ENCODE measurements around the gene RASA3.
"Not testable (repeated sequence)": the region's sequence is repeated elsewhere in the genome, so short reads cannot be mapped to it uniquely, and the experiment has no call there.

The RASA3 gene

DNA sequence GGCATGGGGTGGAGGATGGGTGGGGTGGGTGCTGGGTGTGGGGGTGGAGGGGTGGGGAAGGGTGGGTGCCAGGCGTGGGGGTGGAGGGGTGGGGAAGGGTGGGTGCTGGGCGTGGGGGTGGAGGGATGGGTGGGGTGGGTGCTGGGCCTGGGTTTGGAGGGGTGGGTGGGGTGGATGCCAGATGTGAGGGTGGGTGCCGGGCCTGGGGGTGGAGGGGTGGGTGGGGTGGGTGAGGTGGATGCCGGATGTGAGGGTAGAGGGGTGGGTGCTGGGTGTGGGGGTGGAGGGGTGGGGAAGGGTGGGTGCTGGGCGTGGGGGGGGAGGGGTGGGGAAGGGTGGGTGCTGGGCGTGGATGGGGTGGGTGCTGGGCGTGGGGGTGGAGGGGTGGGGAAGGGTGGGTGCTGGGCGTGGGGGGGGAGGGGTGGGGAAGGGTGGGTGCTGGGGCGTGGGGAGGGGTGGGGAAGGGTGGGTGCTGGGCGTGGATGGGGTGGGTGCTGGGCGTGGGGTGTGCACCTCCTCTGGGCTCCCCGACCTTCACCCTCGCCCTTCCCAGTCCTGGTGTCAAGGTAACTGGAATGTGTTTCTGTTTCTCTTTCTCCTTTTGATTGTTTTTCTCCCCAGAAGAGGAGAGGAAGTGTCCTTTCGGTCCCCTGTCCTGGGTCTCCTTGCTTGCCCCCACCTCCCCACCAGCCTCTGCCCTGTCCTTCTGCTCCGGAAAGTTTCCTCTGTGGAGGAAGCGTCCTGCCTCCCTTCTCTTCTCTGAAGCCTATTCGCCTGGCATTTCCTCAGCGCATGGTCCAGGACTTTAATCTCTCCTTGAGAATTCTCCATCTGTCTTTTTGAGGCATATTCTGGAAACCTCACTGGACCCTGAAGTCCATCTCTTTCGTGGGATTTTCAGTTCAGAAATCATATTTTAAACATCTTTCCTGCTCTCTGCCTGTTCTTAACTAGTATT, 23.8 kb upstream of the RASA3 start:
- no peak for DNase-seq

DNA sequence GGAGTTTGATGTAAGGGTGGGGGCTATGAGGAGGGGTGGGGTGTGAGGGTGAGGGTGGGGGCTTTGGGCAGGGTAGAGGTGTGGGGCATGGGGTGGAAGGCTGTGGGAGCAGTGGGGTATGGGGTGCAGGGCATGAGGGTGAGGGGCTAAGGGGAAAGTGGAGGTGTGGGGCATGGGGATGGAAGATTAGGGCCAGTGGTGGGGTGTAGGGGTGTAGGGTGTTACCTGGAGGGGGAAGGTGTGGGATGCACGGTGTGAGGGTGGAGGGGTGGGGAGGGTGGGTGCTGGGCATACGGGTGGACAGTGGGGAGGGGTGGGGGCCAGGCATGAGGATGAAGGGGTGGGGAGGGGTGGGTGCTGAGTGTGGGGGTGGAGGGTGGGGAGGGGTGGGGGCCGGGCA, 22.9 kb upstream of the RASA3 start:
- no peak for DNase-seq

DNA sequence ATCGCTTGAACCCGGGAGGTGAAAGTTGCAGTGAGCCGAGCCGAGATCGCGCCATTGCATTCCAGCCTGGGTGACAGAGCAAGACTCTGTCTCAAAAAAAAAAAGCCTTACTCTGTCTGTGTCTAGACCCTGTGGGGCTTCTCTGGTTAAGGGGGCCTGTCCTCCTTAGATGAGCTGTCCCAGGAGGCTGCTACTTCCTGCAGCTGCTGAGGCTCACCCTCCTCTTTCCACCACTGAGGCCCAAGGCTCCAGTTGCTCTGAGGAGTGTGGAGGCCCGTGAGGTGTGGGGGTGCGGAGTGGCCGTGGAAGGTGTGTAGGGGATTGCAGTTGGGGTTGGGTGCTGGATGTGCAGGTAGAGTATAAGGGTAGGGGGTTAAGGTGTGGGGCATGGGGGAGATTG, 22.1 kb upstream of the RASA3 start:
- DNase-seq = no peak

DNA sequence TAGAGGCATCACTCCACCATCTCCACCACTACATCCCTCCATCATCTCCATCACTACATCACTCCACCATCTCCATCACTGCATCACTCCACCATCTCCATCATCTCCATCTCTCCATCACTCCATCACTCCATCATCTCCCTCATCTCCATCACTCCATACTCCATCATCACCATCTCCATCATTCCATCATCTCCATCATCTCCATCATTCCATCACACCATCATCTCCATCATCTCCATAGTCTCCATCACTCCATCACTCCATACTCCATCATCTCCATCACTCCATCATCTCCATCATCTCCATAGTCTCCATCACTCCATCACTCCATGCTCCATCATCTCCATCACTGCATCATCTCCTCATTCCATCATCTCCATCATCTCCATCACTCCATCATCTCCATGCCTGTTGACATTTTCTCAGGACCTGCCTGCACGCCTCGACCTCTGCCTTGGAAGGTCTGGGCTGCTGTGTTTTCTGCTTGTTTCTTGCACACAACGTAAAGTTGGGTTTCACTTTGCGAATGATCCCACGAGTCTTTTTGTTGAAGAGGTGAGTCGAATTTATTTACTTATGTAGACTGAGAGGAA, 21.2 kb upstream of the RASA3 start:
- no peak for DNase-seq

DNA sequence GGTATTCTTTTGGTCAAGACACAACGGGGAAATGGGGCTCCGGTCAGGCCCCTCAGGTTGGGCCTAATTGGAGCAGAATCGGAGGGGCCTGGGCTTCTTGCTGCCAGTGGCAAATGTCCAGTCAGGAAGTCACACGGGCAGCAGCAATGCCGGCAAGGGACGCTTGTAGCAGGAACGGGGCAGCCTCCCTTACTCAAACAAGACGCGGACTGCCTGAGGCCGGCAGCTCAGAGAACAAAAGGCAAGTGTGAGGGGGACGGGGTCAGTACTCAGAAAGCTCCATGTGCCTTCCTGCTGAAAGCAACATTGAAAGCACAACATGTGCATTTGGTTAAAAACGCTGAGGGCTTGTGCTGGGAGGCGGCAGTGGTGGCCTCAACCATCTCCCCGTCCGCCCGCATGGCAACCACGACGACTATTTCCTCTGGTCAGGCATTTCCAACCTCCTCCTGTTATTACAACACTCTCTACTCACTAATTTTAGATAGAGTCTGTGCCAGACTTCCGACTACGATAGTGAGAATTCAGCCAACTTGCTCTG, 20.5 kb upstream of the RASA3 start:
- DNase-seq = no peak

DNA sequence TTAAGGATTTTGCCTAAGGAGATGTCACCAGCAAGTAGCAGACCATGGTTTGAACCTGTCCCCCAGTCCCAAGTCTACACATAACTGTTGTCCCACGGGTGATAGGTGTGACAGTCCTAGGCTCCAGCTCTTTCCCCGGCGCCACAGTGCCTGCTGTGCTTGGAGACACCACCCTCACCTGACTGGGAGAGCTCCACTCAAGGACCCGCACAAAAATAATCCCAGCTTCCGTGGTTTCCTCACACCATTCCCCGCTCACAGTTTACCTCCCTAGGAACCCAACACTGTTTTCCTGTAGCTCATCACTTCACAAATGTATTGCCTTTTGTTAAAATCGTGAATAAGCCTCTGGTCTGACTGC, 19.8 kb upstream of the RASA3 start:
- DNase-seq = no peak

DNA sequence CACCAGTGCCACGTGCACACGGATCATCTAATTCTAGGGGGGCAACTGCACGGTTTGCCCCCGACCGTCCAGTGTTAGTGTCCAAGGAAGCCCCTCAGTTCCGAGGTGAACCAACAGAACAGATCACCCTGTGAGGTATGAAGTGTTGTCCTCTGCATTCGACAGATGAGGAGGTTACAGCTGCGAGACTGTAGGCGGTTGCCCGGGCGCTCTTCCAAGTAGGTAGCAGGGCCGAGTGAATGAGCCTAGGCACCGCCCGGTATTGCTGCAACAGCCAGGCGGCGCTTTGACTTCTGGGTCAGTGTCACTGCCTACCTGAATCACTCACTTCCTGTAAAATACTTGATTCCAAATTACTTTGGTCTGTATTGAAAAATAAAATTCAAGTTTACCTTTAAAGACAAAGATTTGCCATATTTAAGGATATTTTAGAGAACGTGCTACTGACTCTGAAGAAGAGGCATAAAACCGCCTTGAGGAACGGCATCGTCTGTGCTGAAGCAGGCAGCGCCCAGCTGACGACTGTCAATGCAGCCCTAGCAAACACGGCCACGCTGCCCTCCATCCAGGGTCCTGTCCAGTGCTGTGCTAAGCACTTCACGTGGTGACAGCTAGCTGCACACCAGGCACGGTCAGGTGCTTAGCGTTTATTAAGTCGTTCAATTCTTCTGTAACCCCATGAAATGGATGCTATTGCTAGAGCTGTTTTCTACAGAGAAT, 19.3 kb upstream of the RASA3 start:
- DNase-seq = no peak

DNA sequence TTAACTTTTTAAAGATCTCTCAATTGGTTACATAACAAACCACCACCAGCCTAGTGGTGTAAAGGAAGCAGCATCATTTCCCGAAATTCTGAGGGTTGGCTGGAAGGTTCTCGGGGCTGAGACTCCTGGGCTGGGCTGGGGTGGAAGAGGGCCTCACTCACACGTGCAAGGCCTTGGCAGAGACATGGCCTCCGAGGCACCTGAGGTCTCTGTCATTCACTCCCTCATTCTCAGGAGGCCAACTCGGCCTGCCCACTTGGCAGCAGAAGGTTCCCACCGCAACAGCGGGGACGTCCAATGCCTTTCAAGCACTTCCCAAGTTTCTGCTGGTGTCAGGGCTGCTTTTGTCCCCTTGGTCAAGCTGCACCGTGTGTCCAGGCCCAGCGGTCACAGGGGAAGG, 18.6 kb upstream of the RASA3 start:
- DNase-seq = no peak

DNA sequence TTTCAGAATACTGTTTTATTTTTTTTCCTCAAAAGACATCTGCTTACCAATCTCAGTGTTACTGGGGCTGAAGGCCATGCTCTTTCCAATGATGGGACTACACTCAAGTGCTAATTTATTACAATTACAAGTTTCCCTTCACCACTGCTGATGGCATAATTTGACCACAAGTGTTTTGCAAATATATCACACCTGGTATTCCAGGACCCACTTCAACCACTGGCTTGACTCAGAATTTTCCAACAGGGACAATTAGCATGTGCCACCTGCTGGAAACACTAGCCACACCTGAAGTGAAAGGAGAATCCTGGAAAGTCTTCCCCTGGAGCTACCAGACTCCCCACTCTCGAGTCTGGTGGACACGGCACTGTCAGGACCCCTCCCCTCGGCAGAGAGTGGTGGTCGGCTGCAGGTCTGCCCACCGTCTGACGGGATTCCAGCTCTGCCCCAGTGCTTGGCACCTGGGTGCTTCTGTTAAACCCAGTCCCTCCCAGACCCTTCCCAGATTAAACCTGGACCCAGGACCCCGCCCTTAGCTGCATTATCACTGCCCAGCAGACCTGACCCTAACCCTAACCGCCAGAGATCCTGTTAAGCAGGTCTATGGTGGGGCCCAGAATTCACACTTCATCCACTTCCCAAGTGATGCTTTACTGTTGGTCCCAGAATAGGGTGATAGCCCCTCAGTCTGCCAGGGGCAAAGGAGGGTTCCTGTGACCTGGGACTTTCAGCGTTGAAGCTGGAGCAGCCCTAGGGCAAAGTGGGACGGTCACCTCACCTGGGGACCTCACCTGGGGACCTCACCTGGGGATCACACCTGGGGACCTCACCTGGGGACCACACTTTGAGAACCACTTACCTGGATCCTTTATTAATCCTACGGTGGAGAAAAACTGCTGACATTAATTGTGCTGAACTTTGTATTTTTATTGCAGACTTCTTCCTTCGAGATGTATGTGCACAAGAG, 17.6 kb upstream of the RASA3 start:
- no peak for DNase-seq

DNA sequence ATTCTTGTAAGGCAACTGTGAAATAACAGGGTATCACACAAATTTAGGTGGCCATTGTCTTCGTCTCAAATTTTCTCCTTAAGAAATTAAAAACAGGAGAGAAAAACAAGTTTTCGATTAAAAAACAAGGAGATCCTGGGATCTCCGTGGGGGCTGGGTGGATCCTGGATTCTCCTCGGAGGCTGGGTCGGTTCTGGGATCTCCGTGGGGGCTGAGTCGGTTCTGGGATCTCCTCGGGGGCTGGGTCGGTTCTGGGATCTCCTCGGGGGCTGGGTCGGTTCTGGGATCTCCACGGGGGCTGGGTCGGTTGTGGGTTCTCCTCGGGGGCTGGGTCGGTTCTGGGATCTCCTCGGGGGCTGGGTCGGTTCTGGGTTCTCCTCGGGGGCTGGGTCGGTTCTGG, 16.5 kb upstream of the RASA3 start:
- not testable (repeated sequence) for DNase-seq

DNA sequence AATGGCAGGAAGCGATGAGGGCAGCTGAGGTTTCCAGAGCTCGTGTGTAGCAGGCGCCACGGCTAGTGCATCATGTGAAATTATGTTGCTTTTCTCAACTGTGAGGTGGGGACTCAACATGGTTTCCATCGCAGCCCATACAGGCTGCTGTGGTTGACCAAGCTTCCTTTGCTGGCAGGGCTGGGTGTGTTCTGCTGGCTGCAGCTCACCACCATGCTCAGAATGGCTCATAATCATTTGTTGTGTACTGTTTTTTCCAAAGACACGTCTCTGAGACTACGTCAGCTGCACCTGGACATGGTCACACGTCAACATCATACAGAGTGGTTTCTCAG, 16.1 kb upstream of the RASA3 start:
- DNase-seq = no peak

DNA sequence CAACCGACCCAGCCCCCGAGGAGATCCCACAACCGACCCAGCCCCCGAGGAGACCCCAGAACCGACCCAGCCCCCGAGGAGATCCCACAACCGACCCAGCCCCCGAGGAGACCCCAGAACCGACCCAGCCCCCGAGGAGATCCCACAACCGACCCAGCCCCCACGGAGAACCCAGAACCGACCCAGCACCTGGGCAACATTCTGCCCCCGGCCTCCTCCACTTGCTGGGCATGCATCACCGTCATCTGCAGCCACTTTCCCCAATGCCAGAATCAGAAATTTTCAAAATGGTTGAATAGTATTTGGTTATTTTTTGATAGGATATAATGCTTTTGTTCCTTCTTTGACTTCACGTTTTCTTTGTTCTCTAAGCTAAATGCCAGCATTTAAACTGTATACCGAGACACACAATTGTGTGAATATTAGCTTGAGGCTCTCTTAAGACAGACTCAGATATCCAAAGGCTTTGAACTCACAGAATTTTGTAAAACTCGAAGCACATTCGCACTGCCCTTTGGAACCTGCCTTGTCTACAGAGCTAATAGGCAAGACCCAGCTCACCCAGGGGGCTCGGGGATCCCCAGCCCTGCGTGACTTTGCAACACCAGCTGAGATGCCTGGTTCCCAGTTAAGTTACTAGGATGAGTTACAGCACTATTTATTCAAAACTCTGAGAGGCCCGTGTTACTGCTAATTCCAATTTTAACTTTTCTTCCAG, 15.5 kb upstream of the RASA3 start:
- DNase-seq = no peak

DNA sequence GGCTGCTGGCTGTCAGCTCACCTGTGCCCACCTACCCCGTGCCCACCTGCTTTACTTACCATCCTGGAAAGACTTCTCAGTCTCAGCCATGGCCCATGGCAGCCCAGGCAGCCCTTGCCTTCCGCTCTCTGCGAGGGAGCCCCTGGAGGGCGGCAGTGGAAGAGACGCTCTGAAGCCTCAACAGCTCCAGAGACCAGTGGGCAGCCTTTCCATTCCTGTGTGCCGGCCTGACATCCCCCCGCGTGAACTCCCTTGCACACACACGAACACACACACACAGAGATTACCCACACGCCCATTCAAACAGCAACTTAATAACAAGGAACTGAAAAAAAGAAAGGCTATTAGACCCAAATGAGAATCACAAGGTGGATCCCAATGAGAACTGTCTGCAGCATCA, 14.2 kb upstream of the RASA3 start:
- DNase-seq = no peak

DNA sequence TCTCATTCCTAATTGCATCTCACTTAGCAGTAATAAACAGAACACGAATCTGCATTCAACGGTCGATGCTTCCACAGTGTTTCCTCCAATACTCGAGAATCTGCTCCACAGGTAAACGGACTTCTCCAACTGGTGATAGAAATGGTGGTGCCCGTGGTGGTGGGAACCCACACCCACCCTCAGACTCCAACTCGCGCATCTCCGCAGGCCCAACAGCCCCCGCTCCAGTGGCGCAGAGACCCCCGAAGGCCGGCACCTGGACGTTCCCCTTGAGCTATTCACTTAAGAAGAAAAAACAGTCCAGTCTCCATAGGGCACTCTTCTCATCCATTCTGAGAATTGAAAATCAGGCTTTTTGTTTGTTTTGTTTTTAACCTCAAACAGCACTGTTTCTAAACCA, 13.8 kb upstream of the RASA3 start:
- no peak for DNase-seq

DNA sequence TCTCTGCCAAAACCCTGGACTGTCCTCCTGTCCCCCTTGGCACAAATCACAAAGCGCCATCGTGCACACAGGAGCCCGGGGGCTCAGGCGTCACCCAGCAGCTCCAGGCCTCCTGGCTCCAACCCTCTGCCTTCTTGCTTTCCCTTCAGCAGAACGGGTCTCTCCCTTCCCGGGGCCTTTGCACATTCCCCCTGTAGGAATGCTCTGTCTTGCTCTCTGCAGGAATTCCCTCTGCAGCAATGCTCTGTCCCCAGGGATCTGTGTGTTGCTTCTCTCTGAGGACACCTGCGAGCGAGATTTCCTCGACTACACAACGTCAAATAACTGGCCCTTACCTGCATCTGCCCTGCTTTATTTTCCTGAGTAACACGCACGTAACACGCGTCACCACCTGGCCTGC, 13.3 kb upstream of the RASA3 start:
- DNase-seq = no peak

DNA sequence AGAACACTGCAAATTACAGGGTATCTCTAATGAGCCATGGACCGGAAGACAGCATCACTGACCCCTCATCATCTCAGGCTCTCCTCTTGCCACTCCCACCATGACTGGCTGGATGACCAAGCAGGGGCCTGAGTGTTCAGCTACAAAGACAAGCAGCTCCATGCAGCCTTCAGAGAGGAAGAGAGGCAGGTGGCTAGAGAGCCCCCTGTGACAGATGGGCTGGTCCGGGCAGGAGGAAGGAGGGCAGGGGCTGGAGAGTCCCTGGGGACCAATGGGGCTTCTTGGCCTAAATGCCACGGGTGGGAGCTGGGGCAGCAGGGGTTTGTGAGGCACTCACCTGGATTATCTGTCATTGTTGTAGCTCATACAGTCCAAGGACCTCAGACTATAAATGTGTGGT, 12.8 kb upstream of the RASA3 start:
- no peak for DNase-seq

DNA sequence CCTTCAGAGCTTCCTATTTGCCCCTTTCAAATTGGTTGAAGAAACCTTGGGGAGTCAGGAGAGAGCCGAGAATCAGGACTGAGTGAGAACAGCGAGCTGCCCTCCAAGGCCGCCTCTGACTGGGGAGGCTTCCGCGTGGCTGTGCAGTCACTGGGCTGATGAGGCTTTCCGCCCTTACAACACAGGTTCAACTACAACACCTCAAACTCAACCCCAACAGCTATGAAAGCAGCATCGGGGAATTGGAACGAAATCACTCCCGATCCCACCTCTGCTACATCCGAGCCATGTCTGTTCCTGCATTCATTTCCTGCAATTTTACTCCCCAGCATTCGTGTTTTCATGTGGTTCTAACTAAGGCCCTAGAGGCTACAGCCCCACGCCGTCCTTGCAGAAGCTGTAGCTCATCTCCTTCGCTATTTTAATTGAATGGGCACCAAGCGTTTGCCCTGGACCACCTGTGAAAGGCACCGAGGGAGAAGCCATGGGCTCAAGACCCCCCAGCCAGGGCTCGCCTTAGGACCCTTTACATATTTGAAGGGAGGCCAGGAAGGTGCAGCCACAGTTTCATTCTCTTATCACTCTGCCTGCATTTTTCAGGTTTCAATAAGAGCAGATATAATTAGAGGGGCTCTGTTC, 12.3 kb upstream of the RASA3 start:
- DNase-seq = no peak

DNA sequence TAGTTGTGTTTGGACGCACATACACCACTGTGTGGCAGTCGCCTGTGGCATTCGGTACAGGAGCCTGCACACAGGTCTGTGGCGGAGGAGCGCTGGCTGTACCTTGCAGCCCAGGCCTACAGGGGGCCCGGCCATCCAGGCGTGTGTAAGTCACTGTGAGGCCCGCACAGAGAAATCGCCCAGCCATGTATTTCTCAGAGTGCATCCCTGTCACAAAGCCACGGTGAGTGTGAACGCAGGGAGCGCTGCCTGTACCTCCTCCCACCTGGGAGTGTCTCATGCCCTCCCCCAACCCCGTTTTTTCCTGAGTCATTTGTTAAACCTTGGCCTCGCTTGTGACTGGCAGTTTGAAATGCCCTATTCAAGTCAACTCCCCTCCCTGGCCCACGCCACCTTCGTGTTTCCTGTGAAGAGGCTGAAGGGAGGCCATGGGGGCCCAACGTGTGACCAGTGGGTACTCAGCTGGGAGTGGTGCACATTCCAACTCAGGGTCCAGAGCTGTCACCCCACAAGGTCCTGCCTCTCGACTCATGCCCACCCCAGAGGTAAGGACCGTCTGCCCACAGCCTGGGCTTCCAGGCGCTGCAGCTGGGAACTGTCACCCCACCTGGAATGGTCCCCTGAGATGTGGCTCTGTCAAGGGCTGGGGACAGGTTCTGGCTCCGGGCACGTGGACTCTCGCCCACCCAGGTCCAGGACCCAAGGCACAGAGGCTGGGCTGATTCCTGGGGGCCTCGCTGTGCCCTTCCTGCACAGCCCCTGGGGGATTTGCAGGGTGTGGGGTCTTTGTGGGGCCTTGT, 11.6 kb upstream of the RASA3 start:
- no peak for DNase-seq

DNA sequence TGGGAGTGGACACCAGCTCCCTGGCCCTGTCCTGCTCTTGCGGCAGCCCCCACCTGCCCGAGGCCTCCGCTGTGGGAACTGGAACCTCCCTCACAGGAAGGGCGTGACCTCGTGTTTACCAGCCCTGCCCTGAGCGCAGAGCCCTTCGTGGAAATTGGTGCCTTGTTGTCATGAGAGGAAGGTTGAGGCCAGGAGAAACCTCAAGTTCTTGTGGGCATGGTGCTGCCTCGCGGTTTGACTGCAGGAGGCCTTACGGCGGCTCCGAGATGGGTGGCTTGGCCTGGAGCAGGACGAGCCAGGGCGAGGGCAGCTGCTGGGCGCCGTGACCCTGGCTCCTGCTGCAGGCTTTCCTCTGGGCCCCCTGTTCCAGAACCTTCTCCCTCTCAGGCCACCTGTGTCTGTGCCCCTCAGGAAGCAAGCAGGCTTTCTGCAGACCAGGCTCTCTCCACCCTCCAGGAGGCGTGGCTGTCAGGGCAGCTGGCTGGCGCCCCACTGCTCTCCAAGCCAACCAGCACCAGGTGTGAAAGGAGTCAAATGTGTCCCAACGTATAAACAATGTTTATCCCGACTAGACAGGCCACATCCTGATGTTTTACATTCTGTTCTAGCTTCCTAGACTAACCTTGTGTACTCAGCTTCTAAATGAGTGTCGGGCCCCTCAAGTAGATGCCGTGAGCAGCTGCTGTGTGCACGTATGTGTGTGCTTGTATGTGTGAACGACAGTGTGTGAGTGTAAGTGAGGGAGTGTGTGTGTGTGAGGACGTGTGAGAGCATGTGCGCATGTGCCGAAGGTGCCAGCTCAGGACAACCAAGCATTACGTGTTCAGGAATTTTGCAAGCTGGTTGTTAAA, 10.4 kb upstream of the RASA3 start:
- no peak for DNase-seq

DNA sequence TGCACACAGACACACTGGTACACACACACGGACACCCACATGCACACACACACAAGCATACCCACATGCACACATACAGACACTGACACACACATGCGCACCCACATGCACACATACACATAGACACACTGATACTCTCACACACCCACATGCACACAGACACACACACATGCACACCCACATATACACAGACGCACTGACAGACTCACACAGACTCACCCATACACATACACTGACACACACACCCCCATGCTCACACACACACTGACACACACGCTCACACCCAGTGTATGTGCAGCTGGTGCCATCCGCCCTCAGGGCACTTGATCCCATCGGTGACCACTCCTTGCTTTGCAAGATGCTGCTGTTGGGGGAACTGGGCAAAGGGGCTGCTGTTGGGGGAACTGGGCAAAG, 9.7 kb upstream of the RASA3 start:
- DNase-seq = no peak

Data from NCI-H446 treated with DMSO at 0.1 percent for 48 hours (cell line).